Left kidney (tissue), 8 donors: ENCODE measurements around the gene TMEM17. TPM values are rescaled to one million over a fixed set of nuclear protein-coding genes. Genes with fewer than 3 reads are reported as not detected.
"Not testable (repeated sequence)": the region's sequence is repeated elsewhere in the genome, so short reads cannot be mapped to it uniquely, and the experiment has no call there.

ENCODE experiments used
- DNase-seq: peaks from one replicate; pipeline ENCODE4 v3.0.0-alpha.2; 2013
- long read RNA-seq, 8 donors: transcript quantifications; one replicate each; lab custom pipeline, GENCODE V29; 2026
- polyA plus RNA-seq: library from polyadenylated mRNA; unstranded; fragments of 120-200 nt; gene quantifications from one replicate; pipeline ENCODE4 v1.2.1, GENCODE V29; 2013; ENCODE audit not compliant: insufficient read length

Gene TMEM17
- 6.8 TPM for polyA plus RNA-seq
- long read RNA-seq, donor 1, partial matches to known transcripts: 0 of 4 reads
- long read RNA-seq, donor 1, other reads (novel, unspliced or antisense): 0 of 4 reads
- long read RNA-seq, donor 2, partial matches to known transcripts: 0 of 4 reads
- long read RNA-seq, donor 2, other reads (novel, unspliced or antisense): 0 of 4 reads
- long read RNA-seq, donor 3, transcript TMEM17-201 (4 exons, 1,797 nt): major isoform, 5 of 7 reads
- long read RNA-seq, donor 3, partial matches to known transcripts: 0 of 7 reads
- long read RNA-seq, donor 3, other reads (novel, unspliced or antisense): 0 of 7 reads
- long read RNA-seq, donor 4: 0 reads
- long read RNA-seq, donor 5, transcript TMEM17-201 (4 exons, 1,797 nt): major isoform, 7 of 12 reads
- long read RNA-seq, donor 5, partial matches to known transcripts: 5 of 12 reads
- long read RNA-seq, donor 5, other reads (novel, unspliced or antisense): 0 of 12 reads
- long read RNA-seq, donor 6, partial matches to known transcripts: 0 of 4 reads
- long read RNA-seq, donor 6, other reads (novel, unspliced or antisense): 0 of 4 reads
- long read RNA-seq, donor 7, partial matches to known transcripts: 0 of 7 reads
- long read RNA-seq, donor 7, other reads (novel, unspliced or antisense): 0 of 7 reads
- long read RNA-seq, donor 8: 0 reads

GRCh38 chr2:62505750-62506420 lies at the start of gene TMEM17:
TMEM17 (minus strand) TSS chr2:62506195; CDS start chr2:62506129, 66 bp downstream.
- DNase-seq: peak; percentile 93

DNA sequence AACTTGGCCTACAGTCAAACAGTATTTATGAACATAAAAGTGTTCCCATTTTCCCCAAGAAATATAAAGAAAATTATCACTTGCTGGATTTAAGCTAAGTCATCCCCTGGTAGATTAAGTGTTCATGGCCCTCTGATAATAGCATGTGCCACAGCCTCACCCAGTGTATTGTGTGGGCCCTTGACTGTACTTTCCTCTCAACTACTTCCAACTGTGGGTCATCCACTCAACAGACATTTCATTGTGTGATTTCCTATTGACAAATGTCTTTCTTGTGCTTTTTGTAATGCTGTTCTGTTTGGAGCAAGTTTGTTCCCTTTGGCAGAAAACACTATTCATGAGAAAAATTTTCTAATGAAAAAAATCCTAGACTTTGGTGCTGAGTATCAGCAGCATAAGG lies 48.4 kb upstream of the TMEM17 start:
- no peak for DNase-seq

- no peak for DNase-seq
Observed at GRCh38 chr2:62550461-62550860, 44.5 kb upstream of the TMEM17 start.

- no peak for DNase-seq
Observed at GRCh38 chr2:62547854-62548253, 41.9 kb upstream of the TMEM17 start.

DNA sequence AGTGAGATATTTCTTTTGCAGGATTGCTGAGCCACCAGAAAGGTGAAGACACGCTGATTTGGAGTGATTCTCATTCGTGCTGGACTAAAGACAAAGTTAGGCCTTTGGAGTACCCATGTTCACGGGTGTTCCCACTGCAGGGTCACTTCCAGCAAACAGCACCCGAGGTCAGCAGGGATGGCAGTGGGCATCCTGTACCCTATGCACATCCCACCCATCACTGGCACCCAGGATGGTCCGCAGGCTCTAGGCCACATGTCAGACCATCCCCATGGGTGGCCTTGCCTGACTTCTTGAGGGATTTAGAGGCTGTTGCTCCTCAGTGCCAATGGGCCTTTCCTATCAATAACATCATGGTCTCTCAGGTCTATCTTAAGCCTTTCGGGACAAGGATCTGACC lies 39.3 kb upstream of the TMEM17 start:
- DNase-seq: no peak

DNA sequence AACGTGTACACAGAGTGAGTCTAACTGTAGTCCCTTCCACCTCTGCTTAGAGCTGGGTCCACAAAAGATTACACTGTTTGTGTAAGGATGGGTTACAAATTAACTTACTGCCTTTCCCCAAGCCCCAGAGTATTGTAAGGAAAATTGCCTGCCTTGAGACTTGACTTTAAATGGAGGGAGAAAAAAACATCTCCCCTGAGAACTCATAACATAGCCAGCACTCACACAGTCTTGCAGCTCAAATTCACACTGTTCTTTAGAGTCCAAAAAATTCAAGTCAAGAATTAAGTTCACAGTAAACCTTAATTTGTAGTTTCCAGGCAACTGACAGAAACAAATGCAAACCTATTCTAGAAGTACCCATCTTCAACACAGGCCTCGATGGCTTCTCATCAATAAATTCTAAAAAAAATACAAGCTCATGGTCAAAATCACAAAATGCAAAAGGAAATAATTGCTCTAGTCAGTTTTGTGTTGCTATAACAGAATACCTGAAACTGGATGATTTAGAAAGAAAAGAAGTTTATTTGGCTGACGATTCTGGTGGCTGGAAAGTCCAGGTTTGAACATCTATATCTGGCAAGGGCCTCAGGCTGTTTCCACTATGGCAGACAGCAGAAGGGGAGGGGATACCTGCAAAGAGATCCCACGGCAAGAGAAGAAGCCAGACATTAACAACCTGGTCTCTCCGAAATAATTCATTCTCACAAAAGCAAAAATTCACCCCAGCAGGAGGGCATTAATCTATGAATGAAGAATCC lies 34.6 kb upstream of the TMEM17 start:
- no peak for DNase-seq

- no peak for DNase-seq
Observed at GRCh38 chr2:62539606-62540407, 33.8 kb upstream of the TMEM17 start.

- no peak for DNase-seq
Observed at GRCh38 chr2:62538756-62539155, 32.8 kb upstream of the TMEM17 start.

- no peak for DNase-seq
Observed at GRCh38 chr2:62537814-62538213, 31.8 kb upstream of the TMEM17 start.

GRCh38 chr2:62536873-62537547 lies 31.0 kb upstream of the TMEM17 start:
- DNase-seq: no peak

DNA sequence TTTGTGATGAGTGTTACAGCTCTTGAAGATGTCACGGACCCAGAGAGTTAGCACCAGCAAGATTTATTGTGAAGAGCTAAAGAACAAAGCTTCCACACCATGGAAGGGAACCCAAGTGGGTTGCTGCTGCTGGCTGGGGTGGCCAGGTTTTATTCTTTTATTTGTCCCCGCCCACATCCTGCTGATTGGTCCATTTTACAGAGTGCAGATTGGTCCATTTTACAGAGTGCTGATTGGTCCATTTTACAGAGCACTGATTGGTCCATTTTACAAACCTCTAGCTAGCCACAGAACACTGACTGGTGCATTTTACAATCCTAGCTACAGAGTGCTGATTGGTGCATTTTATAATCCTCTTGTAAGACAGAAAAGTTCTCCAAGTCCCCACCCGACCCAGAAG lies 29.5 kb upstream of the TMEM17 start:
- DNase-seq: not testable (repeated sequence)

DNA sequence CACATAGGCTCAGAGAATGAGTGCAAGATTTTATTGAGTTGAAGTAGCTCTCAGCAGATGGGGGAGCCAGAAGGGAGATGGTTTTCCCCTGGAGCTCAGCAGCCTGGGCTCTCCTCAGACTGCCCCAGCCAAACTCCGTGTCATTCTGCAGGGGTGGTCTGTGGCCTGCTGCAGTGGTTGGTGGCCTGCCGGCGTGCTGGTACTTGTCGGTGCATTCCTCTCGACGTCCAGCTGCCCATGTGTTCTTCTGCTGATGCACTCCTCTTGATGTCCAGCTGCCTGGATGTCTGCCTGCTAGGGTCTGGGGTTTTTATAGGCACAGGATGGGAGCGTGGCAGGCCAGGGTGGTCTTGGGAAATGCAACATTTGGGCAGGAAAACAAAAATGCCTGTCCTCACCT lies 25.6 kb upstream of the TMEM17 start:
- DNase-seq: no peak

DNA sequence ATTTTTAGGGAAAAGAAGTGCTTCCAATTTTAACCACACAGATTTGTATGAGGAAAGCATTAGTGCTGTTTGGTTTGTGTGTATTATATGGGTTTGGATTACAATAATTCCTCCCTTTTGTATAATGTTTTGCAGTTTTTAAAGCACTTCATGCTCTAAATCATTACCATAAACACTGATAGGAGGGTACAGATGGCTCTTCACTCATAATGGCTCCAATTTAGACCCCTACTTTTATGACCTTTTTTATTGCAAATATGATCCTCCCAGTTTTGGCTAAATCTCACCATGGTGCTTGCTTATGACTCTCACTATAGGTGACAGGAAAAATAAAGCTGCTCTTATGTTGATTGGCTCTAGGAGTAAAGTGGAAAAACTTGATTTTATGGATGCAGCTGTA lies 23.8 kb upstream of the TMEM17 start:
- no peak for DNase-seq

DNA sequence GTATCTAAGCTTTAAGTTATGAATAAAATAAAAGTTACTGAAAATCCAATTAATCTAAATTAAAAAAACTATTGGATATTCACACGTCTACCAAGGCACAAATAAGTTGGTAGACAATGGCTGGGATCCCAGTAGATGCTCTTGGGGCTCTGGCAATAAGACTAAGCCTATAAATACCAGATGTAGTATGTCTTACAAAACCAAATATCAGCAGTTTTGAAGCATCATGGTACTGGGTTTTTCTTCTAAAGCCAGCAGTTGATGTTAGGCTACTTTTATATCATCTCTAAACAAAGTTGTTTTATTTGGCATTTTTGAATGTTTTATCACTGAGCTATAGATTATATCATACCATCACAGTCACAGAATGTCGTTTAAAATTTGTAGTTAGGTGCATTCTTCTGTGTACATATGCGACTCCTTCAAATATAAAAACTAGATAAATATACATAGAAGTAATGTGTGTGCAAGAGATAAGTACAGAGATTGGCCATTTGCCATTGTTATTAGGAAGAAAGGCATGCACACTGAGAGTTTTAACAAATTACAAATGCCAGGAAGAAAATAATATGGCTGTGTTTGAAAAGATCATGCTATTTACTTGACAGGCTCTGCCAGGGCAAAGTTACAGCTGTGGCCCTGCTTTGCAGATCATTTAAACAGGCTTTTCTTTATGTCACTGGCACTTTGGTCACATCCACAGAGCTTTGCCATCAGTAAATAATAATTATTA lies 21.6 kb upstream of the TMEM17 start:
- DNase-seq: no peak

DNA sequence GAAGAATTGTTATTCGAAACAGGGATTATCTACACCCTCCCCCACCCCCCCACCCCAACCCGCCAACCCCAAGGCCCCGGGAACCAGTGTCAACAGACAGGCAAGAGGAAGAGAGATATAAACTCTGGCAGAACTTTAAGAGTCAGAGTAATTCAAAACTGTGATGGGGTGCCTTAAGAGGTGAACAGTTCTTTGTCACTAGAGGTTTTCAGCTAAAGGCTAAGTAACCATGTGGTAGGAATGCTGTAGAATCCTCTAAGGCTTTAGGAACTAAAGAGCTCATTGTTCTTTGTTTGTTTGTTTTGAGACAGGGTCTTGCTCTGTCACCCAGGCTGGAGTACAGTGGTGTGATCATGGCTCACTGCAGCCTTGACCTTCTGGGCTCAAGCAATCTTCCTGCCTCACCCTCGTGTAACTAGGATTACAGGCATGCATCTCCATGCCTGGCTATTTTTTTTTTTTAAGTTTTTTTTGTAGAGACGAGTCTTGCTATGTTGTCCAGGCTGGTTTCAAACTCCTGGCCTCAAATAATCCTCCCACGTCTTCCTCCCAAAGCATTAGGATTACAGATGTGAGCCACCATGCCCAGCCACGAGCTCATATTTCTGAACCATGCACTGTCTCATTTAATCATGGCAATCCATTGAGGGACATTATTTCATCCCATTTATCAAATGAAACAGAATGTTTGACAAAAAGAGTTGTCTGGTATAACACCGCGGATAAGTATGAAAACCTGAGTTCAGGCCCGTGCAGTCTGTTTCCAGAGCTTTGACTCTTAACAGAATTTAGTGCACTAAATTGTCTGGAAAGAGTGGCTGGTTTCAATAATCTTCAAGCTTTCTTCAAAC lies 20.8 kb upstream of the TMEM17 start:
- no peak for DNase-seq

DNA sequence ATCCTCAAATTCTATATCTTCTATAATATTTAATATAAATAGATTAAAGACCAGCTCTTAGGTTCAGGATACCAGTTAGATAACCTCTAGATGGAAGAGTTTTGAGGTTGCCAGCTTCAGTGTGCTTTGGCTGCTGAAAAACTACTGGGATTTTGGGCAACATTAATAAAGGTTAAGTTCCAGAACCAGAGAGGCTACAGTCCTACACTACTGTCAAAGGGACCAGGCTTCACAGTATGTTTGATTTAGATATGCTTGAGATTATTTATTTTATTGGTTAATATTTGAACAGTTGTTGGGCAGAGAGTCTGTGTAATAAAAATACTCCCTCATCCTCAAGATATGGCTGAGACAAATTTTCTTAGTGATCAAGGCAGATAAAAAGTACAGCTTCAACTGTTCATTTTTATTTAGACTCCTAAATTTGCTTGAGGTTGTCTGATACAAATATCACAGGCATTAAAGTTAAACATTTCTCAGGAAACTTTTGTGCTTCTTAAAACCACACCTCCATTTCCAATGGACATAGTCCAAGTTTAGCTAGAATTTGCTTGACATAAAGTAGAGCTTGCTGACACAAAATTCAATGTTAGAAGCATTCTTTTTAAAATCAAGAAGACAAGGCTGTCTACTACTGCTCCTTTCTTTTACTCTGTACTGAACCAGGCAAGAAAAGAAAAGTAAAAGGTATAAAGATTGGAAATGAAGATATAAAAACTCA lies 19.7 kb upstream of the TMEM17 start:
- DNase-seq: no peak

DNA sequence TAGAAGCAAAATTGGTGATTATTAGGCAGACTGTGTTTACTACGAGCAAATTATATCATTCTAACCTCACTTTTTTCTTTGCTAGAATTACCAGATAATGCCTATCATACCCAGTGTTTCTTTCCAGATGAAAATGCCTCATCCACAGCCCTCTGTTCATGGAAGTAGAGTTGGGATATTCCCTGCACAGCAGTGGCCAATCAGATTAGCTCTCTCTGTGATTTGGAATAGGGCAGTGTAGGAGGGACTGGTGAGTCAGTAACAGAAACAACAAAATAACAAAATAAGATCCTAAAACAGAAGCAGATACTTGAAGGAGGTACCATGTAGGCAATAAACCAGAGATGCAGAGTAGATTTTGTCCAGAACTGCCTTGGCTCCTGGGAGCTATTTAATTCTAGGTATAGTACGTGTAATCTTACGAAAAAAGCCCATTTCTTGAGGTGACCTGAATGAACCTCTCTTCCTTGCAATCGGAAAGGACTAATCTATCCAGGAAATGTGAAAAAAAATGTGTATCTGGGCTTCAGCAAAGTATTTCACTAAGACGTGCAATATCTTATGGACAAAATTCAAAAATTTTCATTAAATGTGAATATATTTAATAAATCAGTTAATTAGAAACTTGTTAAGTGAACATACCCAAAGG lies 18.4 kb upstream of the TMEM17 start:
- no peak for DNase-seq

DNA sequence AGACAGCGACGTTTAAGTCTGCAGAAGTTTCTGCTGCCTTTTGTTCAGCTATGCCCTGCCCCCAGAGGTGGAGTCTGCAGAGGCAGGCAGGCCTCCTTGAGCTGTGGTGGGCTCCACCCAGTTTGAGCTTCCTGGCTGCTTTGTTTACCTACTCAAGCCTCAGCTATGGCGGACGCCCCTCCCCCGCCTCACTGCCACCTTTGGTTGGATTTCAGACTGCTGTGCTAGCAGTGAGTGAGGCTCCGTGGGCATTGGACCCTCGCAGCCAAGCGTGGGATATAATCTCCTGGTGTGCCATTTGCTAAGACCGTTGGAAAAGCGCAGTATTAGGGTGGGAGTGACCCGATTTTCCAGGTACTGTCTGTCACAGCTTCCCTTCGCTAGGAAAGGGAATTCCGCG lies 15.1 kb upstream of the TMEM17 start:
- DNase-seq: not testable (repeated sequence)
